Activated naive CD4-positive, alpha-beta T cell treated with anti-CD3 and anti-CD28 coated beads, Interleukin-2, amount 10 ng/mL, durations not matched to agents 7 days and 5 days (primary cell): ENCODE results near the gene SLFN13.
"Not testable (repeated sequence)": the region's sequence is repeated elsewhere in the genome, so short reads cannot be mapped to it uniquely, and the experiment has no call there.

Experiments used
- CTCF ChIA-PET: fragments of 350-600 bp; sonication (Branson Sonifier 250); formaldehyde crosslinking; loops from one replicate; lab custom pipeline; 2021; ENCODE audit warnings: antibody characterized with exemption; lab: Charles Lee
- DNase-seq: peaks from one replicate; pipeline ENCODE4 v3.0.0-alpha.2; 2020
- H3K27ac Mint-ChIP-seq: one replicate; pipeline ENCODE4 v1.8.0; 2021; ENCODE audit warnings: mild to moderate bottlenecking, moderate library complexity, mixed read lengths
- H3K27me3 Mint-ChIP-seq: one replicate; pipeline ENCODE4 v1.8.0; 2021; ENCODE audit warnings: mild to moderate bottlenecking, mixed read lengths
- H3K36me3 Mint-ChIP-seq: one replicate; pipeline ENCODE4 v1.8.0; 2021; ENCODE audit warnings: mixed read lengths
- H3K4me1 Mint-ChIP-seq: one replicate; pipeline ENCODE4 v1.8.0; 2021; ENCODE audit warnings: mixed read lengths
- H3K4me3 Mint-ChIP-seq: one replicate; pipeline ENCODE4 v1.8.0; 2021; ENCODE audit warnings: mild to moderate bottlenecking, moderate library complexity, mixed read lengths
- H3K9me3 Mint-ChIP-seq: one replicate; pipeline ENCODE4 v1.8.0; 2021; ENCODE audit warnings: mixed read lengths

The SLFN13 gene

DNA sequence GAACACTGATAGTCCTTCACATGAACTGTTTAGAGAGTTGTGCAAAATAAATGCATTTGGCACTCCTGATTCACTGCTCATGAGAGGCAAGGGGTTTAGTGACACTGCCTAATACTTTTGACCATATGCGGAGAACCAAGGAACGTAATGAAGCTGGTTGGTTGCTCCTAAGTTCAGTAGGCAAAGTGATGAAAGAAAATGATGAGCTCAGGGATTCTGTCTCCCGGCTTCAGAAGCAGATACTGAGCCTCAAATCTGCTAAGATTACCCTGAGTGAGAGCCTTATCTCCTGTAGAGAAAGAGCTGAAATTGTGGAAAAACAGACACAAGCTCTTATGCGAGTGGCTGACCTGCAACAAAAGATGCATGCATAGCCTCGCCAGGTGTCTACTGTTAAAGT is 5.5 kb upstream of the SLFN13 start:
- Mint-ChIP-seq H3K27ac (peak overlapping the region; percentile 6), H3K9me3 (peaks cover 19% of the 10 kb centered on the region), H3K36me3 (peaks cover 47% of the 10 kb centered on the region)
- H3K27me3 Mint-ChIP-seq, CTCF ChIA-PET, H3K4me1 Mint-ChIP-seq, DNase-seq, H3K4me3 Mint-ChIP-seq: not testable (repeated sequence)

DNA sequence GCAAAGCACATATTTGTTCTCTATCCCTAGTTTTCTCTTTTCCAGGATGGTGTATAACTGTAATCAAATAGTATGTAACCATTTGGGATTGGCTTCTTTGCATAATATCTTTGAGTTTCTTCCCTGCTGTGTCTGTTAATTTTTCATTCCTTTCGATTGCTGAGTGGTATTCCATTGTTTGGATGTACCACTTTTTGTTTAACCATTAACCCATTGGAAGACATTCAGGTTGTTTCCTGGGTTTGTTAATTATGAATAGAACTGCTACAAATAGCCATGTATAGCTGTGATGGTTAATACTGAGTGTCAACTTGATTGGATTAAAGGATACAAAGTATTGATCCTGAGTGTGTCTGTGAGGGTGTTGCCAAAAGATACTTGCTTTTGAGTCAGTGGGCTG is 4.6 kb upstream of the SLFN13 start:
- H3K36me3 Mint-ChIP-seq, result peaks cover 45% of the 10 kb centered on the region
- no peak overlapping the region for H3K4me3 Mint-ChIP-seq
- CTCF ChIA-PET, result no interaction called here
- H3K27ac Mint-ChIP-seq, result peak overlapping the region; percentile 6
- H3K27me3 Mint-ChIP-seq, result peaks cover 7% of the 10 kb centered on the region
- H3K4me1 Mint-ChIP-seq, result peaks cover 16% of the 10 kb centered on the region
- peaks cover 14% of the 10 kb centered on the region for H3K9me3 Mint-ChIP-seq
- DNase-seq, result no peak

DNA sequence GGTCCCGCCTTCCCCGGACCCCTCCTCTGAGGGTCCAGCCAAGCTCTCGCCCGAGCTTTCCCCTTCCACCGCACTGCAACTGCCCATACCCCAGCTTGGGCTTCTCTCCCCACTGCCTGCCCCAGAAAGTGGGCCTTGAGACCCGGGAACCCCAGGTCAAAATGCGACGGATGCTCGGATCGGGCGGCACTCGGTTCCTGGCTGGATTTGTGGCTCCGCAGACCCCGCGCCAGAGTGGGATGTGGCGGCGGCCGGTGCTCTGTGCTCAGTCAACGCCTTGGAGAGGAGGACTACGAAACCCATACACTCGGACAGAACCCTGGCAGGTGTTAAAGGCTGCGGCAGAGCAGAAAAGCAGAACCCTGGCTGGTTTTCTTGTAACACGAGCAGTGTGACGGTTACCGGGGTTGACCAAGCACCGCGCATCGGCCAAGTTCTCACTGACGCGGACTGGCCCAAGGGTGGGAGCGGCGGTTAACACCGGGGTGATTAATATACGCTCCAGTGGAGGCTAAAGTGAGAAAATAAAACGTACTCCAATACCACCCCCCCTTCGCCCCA is 885 bp upstream of the SLFN13 start:
- no peak for DNase-seq

DNA sequence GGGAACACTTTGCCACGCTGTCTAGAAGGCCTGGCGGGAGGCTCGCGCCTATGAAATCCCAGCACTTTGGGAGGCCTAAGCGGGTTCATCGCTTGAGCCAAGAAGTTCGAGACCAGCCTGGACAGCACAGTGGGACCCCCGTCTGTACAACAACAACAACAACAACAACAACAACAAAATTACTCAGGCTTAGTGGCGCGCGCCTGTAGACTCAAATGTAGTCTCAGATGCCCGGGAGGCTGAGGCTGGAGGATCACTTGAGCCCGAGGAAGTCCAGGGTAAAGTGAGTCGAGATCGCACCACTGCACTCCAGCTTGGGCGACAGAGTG is 297 bp upstream of the SLFN13 start:
- Mint-ChIP-seq H3K4me3 (peak overlapping the region; percentile 70), H3K4me1 (peaks cover 26% of the 10 kb centered on the region), H3K27me3 (peaks cover 7% of the 10 kb centered on the region), H3K27ac (peak overlapping the region; percentile 76), H3K36me3 (peaks cover 61% of the 10 kb centered on the region), H3K9me3 (no peaks in the 10 kb centered on the region)
- no peak for DNase-seq
- CTCF ChIA-PET, result interaction anchor here (0.8 to 1.9 kb wide), 3 partner anchors 39 to 85 kb away, joined by 3 to 5 read pairs (median 4); partner anchors contain the start of gene SLFN11

More for the DNA sequence above, 885 bp upstream of the SLFN13 start:
- H3K4me1 Mint-ChIP-seq, result peaks cover 26% of the 10 kb centered on the region
- H3K9me3 Mint-ChIP-seq, result no peaks in the 10 kb centered on the region
- H3K27me3 Mint-ChIP-seq, result peaks cover 7% of the 10 kb centered on the region
- CTCF ChIA-PET, result no interaction called here
- H3K4me3 Mint-ChIP-seq, result peak overlapping the region; percentile 37
- no peak overlapping the region for H3K27ac Mint-ChIP-seq
- peaks cover 55% of the 10 kb centered on the region for H3K36me3 Mint-ChIP-seq

DNA sequence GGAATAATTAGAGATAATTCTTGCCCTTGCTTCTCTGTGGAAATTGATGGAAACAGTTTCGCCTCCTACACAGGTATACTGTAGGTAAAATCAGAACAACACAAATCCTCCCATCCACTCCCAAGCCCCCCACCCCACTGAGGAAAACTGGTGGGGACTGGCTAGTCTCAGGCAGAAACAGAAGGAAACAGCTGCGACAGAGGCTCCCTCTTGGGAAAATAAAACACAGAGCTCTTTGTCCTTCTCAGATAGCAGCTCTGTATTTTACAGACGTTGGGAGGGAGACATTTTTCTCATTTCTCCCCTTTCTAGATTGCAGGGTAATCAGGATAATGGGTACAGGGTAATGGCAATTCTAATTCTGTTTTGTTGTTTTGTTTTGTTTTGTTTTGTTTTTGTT is 1.1 kb downstream of the SLFN13 start:
- Mint-ChIP-seq H3K27me3 (peaks cover 7% of the 10 kb centered on the region), H3K4me1 (peaks cover 26% of the 10 kb centered on the region), H3K27ac (peak overlapping the region; percentile 33), H3K9me3 (no peaks in the 10 kb centered on the region), H3K4me3 (peak overlapping the region; percentile 60), H3K36me3 (peaks cover 66% of the 10 kb centered on the region)
- no peak for DNase-seq
- CTCF ChIA-PET, result interaction anchor here (1.0 to 1.9 kb wide), 3 partner anchors 75 to 135 kb away, joined by 3 to 4 read pairs (median 3); partner anchors contain the start of gene SLFN11

DNA sequence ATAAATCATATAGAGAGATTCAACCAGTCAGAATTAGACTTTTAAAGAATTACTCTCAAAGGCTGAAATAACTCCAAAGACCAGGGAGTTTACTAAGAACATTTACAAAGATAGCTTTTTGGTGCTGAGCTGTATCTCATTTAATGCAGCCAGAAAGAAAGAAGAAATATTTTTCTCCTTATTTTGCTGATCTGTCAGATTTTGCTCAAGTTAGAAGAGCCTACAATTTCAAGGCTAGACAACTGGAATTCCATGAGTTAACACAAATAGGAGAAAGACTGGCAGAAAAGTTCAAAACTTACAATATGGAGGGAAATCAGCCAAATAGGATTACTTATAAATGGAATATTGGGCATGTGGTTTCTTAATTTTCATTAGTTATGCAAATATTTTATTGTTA is 10.1 kb downstream of the SLFN13 start:
- CTCF ChIA-PET, result no interaction called here
- H3K36me3 Mint-ChIP-seq, result peaks cover 53% of the 10 kb centered on the region
- DNase-seq, result no peak
- peaks cover 8% of the 10 kb centered on the region for H3K4me1 Mint-ChIP-seq
- no peaks in the 10 kb centered on the region for H3K27me3 Mint-ChIP-seq
- H3K4me3 Mint-ChIP-seq, result no peak overlapping the region
- H3K9me3 Mint-ChIP-seq, result no peaks in the 10 kb centered on the region
- H3K27ac Mint-ChIP-seq, result no peak overlapping the region

DNA sequence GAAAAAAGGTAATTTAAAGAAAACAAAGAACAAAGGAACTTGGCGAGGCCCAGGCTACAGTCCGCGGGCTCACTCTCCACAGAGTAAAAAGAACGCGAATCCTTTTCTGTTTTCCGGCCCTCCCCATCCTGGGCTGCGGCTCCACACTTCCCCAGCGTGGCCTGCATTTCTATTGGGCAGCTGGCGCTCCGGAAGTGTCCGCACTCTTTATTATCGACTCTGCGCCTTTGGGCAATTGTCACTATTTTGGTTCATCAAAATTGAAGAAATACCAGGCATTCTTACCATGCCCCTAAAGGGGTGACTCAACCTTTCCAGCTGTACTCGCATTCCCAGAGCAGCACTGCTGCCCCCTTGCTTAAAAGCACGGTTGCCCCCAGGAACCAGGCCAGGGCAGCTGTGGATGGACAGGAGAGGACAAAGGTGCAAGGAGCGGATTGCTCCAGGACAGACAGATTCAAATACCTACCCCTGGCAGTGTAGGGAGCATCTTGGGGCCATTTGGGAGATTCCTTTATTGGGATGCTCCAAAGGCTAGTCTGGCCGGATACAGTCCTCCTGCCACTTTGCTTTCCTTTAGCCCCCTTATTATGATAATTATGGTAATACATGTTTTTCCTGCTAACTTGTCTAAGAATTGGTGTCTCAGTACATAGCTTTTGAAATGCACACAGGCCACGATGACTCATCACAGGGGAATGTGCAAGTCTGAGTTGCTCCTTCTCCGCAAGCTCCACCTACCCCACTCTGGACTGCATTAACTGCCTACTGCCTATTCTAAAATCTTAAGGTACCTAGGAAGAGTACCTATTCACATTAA is 15.3 kb downstream of the SLFN13 start:
- H3K4me3 Mint-ChIP-seq, result peak overlapping the region; percentile 92
- H3K36me3 Mint-ChIP-seq, result peaks cover 35% of the 10 kb centered on the region
- peaks cover 55% of the 10 kb centered on the region for H3K4me1 Mint-ChIP-seq
- no peaks in the 10 kb centered on the region for H3K9me3 Mint-ChIP-seq
- peak overlapping the region; percentile 90 for H3K27ac Mint-ChIP-seq
- peak; percentile 69 for DNase-seq
- CTCF ChIA-PET, result interaction anchor here (1.3 kb wide), 1 partner anchor 55 kb away, joined by 3 read pairs; no protein-coding TSS in a partner anchor
- H3K27me3 Mint-ChIP-seq, result no peaks in the 10 kb centered on the region

DNA sequence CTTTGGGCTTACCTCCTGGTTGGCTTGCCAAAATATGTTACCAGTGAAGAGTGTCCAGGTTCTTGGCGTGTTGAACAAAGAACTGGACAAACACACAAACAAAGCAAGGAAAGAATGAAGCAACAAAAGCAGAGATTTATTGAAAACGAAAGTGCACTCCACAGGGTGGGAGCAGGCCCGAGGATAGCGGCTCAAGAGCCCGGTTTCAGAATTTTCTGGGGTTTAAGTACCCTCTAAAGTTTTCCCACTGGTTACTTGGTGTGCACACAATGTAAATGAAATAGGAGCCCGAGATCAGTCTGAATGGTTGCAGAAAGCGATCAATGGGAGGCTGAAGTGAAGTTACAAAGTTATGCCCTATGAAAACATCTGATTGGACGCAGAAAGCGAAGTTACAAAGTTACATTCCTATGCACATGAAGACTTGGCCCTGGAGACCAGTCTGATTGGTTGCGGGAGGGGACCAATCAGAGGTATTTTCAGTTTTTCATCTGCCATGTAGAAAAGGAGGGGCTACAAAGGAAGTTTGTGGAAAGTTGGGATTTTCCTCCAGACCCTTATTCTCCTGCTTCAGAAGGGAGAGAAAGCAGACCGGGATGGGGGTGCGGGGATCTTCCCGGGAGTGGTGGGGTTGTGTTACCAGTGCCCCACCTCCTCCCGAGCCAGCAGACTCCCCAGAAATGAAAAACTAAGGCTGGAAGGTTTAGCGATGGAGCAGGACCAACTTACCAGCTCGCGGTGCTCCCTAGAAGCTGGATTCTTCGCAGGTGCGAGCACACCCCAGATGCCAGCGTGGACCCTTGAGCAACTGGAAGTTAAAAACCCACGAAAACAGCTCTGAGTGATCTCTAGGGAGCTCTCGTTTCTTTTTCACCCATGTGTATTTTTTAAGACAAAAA is 16.1 kb downstream of the SLFN13 start, which contains the start of gene SLFN12:
SLFN12 (minus strand) TSS at position 325 of the 899 bp plus-strand sequence. CDS start 9,472 bp downstream, outside the sequence.
- Mint-ChIP-seq H3K27me3 (no peaks in the 10 kb centered on the region), H3K4me1 (peaks cover 62% of the 10 kb centered on the region), H3K9me3 (no peaks in the 10 kb centered on the region), H3K36me3 (peaks cover 32% of the 10 kb centered on the region), H3K4me3 (peak within 1 kb of the TSS; percentile 92), H3K27ac (peak within 1 kb of the TSS; percentile 90)
- CTCF ChIA-PET, result interaction anchor here (1.3 kb wide), 1 partner anchor 56 kb away, joined by 3 read pairs; no protein-coding TSS in a partner anchor
- peak; percentile 60 for DNase-seq

DNA sequence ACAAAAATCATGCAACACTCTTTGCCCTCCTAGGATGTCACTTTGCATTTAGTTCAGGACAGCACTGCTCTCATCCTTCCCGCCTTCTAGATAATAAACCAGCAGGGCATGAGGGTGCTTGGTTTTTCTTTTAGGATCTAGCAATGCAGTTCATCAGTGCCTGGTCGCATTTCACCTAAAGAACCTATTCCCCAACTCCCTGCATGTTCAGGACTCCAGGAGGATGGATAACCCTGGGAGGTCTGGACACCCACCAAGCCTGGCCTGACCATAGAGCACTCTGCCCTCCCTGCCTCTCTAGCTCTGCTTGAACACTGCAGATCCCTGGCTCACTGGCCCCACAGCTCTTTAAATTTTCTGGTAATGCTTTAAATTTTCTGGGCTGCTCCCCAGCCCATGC is 18.9 kb downstream of the SLFN13 start:
- no peaks in the 10 kb centered on the region for H3K27me3 Mint-ChIP-seq
- no peak for DNase-seq
- CTCF ChIA-PET, result interaction anchor here (1.2 kb wide), 1 partner anchor 34 kb away, joined by 3 read pairs; no protein-coding TSS in a partner anchor
- H3K27ac Mint-ChIP-seq, result no peak overlapping the region
- peaks cover 46% of the 10 kb centered on the region for H3K36me3 Mint-ChIP-seq
- H3K4me3 Mint-ChIP-seq, result no peak overlapping the region
- peaks cover 65% of the 10 kb centered on the region for H3K4me1 Mint-ChIP-seq
- H3K9me3 Mint-ChIP-seq, result no peaks in the 10 kb centered on the region

DNA sequence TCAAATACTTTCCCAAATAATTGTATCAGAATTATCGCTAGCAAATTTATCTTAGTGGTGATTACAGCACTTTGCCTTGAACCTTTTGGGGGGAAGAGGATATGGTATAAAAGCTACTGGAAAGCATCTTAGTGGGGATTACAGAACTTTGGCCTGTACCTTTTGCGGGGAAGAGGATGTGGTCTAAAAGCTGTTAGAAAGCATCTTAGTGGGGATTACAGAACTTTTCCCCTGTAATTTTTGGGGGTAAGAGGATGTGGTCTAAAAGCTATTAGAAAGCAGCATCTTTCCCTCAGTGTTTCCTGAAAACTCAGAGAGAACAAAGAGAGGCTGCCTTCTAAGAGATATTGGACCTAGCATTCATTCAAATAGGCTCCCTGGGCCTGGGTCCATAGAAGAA is 20.3 kb downstream of the SLFN13 start:
- peaks cover 55% of the 10 kb centered on the region for H3K4me1 Mint-ChIP-seq
- CTCF ChIA-PET, result no interaction called here
- H3K27me3 Mint-ChIP-seq, result no peaks in the 10 kb centered on the region
- no peak for DNase-seq
- H3K9me3 Mint-ChIP-seq, result no peaks in the 10 kb centered on the region
- peaks cover 47% of the 10 kb centered on the region for H3K36me3 Mint-ChIP-seq
- no peak overlapping the region for H3K4me3 Mint-ChIP-seq
- peak overlapping the region; percentile 50 for H3K27ac Mint-ChIP-seq

DNA sequence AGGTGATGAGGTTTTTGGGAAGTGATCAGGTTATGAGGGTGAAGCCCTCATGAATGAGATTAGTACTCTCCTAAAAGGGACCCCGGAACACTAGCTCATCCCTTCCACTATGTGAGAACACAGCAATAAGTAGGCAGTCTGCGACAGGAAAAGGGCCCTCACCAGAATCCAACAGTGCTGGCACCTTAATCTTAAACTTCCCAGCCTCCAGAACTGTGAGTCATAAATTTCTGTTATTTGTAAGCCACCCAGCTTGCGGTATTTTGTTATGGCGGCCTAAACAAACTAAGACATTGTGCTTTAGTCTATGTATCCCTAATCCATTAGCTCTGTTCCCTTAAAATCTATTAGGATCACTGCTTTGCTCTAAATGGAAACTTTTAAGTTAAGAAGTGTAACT is 24.8 kb downstream of the SLFN13 start:
- Mint-ChIP-seq H3K27ac (no peak overlapping the region), H3K27me3 (no peaks in the 10 kb centered on the region), H3K36me3 (peaks cover 52% of the 10 kb centered on the region), H3K4me1 (peaks cover 15% of the 10 kb centered on the region), H3K9me3 (no peaks in the 10 kb centered on the region), H3K4me3 (no peak overlapping the region)
- no peak for DNase-seq
- CTCF ChIA-PET, result no interaction called here

DNA sequence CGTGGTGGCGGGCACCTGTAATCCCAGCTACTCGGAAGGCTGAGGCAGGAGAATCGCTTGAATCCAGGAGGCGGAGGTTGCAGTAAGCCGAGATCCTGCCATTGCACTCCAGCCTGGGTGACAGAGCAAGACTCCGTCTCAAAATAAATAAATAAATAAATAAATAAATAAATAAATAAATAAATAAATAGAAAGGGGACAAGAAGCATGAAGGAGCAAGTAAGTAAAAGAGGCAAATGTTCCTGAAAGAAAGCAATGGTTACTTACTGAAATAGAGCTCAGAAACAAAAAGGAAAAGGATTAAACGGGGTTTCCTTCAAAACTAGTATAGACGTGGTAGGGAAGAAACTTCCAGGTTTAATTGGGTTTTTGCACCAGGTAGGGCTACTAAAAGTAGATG is 27.5 kb downstream of the SLFN13 start:
- CTCF ChIA-PET, DNase-seq, H3K4me3 Mint-ChIP-seq, H3K27me3 Mint-ChIP-seq, H3K4me1 Mint-ChIP-seq, H3K27ac Mint-ChIP-seq, H3K9me3 Mint-ChIP-seq: not testable (repeated sequence)
- peaks cover 50% of the 10 kb centered on the region for H3K36me3 Mint-ChIP-seq

DNA sequence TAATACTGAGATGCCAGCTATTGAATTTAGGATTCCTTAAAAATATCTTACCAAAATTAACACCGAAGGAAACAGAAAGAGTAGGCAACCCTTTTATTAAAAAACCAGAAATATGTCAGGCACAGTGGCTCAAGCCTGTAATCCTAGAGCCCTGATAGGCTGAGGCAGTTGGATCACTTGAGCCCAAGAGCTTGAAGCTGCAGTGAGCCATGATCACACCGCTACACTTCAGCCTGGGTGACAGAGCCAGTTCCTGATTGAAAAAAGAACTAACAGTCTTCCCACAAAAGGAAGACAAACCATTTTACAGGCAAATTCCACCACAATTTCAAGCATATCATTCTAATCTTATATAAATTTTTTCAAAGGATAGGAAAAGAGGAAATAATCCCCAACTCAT is 31.9 kb downstream of the SLFN13 start:
- CTCF ChIA-PET, result no interaction called here
- Mint-ChIP-seq H3K4me1 (no peaks in the 10 kb centered on the region), H3K9me3 (peaks cover 13% of the 10 kb centered on the region), H3K27ac (no peak overlapping the region), H3K27me3 (no peaks in the 10 kb centered on the region), H3K4me3 (no peak overlapping the region), H3K36me3 (peaks cover 55% of the 10 kb centered on the region)
- DNase-seq, result no peak

DNA sequence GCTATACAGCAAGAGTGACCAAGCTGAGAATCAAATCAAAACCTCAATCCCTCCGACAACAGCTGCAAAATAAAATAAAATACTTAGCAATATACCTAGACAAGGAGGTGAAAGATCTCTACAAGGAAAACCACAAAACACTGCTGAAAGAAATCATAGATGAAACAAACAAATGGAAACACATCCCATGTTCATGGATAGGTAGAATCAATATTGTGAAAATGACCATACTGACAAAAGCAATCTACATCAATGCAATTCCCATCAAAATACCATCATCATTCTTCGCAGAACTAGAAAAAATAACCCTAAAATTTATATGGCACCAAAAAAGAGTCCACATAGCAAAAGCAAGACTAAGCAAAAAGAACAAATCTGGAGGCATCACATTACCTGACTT is 33.9 kb downstream of the SLFN13 start:
- DNase-seq, H3K4me1 Mint-ChIP-seq, H3K27ac Mint-ChIP-seq, CTCF ChIA-PET, H3K4me3 Mint-ChIP-seq, H3K27me3 Mint-ChIP-seq: not testable (repeated sequence)
- peaks cover 64% of the 10 kb centered on the region for H3K36me3 Mint-ChIP-seq
- peaks cover 13% of the 10 kb centered on the region for H3K9me3 Mint-ChIP-seq
